ENCODE measurements around the gene ANO1. TPM values are rescaled to one million over a fixed set of nuclear protein-coding genes. Genes with fewer than 3 reads are reported as not detected.

The ANO1 gene
- total RNA-seq, 1 donor from 2014 or later: 14.9 TPM

GRCh38 chr11:70104961-70105360, 26.8 kb downstream of the ANO1 start:
- H3K4me3 Mint-ChIP-seq: no peak overlapping the region
- H3K27ac Mint-ChIP-seq: no peak overlapping the region
- no peaks in the 10 kb centered on the region for H3K36me3 Mint-ChIP-seq
- H3K27me3 Mint-ChIP-seq: peaks cover 5% of the 10 kb centered on the region
- DNase-seq (ENCODE audit: extremely low spot score, unreplicated experiment): no peak
- no peaks in the 10 kb centered on the region for H3K9me3 Mint-ChIP-seq
- TF ChIP-seq CTCF (conservative IDR thresholded peaks at IDR 0.05): no peak
- peaks cover 35% of the 10 kb centered on the region for H3K4me1 Mint-ChIP-seq (ENCODE audit: unreplicated experiment)

- Mint-ChIP-seq H3K27ac (no peak overlapping the region), H3K4me1 (ENCODE audit: unreplicated experiment) (peaks cover 36% of the 10 kb centered on the region), H3K4me3 (no peak overlapping the region), H3K9me3 (no peaks in the 10 kb centered on the region), H3K36me3 (no peaks in the 10 kb centered on the region), H3K27me3 (peaks cover 5% of the 10 kb centered on the region)
- DNase-seq (ENCODE audit: extremely low spot score, unreplicated experiment): no peak
- TF ChIP-seq CTCF (conservative IDR thresholded peaks at IDR 0.05): no peak
These were observed 27.2 kb downstream of the ANO1 start for GRCh38 chr11:70105369-70105754.

- no peak overlapping the region for H3K27ac Mint-ChIP-seq
- H3K27me3 Mint-ChIP-seq: peaks cover 5% of the 10 kb centered on the region
- no peak for DNase-seq (ENCODE audit: extremely low spot score, unreplicated experiment)
- H3K36me3 Mint-ChIP-seq: no peaks in the 10 kb centered on the region
- TF ChIP-seq CTCF (conservative IDR thresholded peaks at IDR 0.05): peak; percentile 29
- H3K4me1 Mint-ChIP-seq (ENCODE audit: unreplicated experiment): peaks cover 42% of the 10 kb centered on the region
- H3K9me3 Mint-ChIP-seq: no peaks in the 10 kb centered on the region
- H3K4me3 Mint-ChIP-seq: no peak overlapping the region
These were observed 27.8 kb downstream of the ANO1 start for GRCh38 chr11:70105755-70106571.

- no peak overlapping the region for H3K27ac Mint-ChIP-seq
- TF ChIP-seq CTCF (conservative IDR thresholded peaks at IDR 0.05): no peak
- no peaks in the 10 kb centered on the region for H3K36me3 Mint-ChIP-seq
- no peaks in the 10 kb centered on the region for H3K9me3 Mint-ChIP-seq
- peaks cover 5% of the 10 kb centered on the region for H3K27me3 Mint-ChIP-seq
- peak overlapping the region; percentile 10 for H3K4me3 Mint-ChIP-seq
- H3K4me1 Mint-ChIP-seq (ENCODE audit: unreplicated experiment): peaks cover 50% of the 10 kb centered on the region
- no peak for DNase-seq (ENCODE audit: extremely low spot score, unreplicated experiment)
These were observed 28.6 kb downstream of the ANO1 start for GRCh38 chr11:70106757-70107156.

GRCh38 chr11:70107191-70107590, 29.1 kb downstream of the ANO1 start:
- Mint-ChIP-seq H3K27ac (no peak overlapping the region), H3K9me3 (no peaks in the 10 kb centered on the region), H3K4me3 (no peak overlapping the region), H3K36me3 (no peaks in the 10 kb centered on the region), H3K4me1 (ENCODE audit: unreplicated experiment) (peaks cover 54% of the 10 kb centered on the region), H3K27me3 (peaks cover 5% of the 10 kb centered on the region)
- DNase-seq (ENCODE audit: extremely low spot score, unreplicated experiment): no peak
- no peak for TF ChIP-seq CTCF (conservative IDR thresholded peaks at IDR 0.05)
